GM21515 (cell line): ENCODE results near the gene TMEM94.
"Not testable (repeated sequence)": the region's sequence is repeated elsewhere in the genome, so short reads cannot be mapped to it uniquely, and the experiment has no call there.

Experiments used
- ATAC-seq: cut with Tn5 transposase; IDR thresholded peaks from one replicate; pipeline ENCODE4 v1.9.1; 2021; ENCODE audit not compliant: unreplicated experiment

The TMEM94 gene

GRCh38 chr17:75476271-75476671 lies 19.8 kb downstream of the TMEM94 start:
- no peak for ATAC-seq

- ATAC-seq = no peak
Observed at GRCh38 chr17:75476752-75477489, 20.5 kb downstream of the TMEM94 start.

GRCh38 chr17:75477490-75477862 lies 21.0 kb downstream of the TMEM94 start:
- ATAC-seq = not testable (repeated sequence)

GRCh38 chr17:75478508-75478907 lies 22.1 kb downstream of the TMEM94 start:
- no peak for ATAC-seq

GRCh38 chr17:75480281-75480680 lies 23.8 kb downstream of the TMEM94 start:
- no peak for ATAC-seq

- ATAC-seq = no peak
Observed at GRCh38 chr17:75481194-75482068, 25.0 kb downstream of the TMEM94 start.

- no peak for ATAC-seq
Observed at GRCh38 chr17:75482098-75482942, 25.9 kb downstream of the TMEM94 start.

- ATAC-seq = no peak
Observed at GRCh38 chr17:75485688-75486087, 29.3 kb downstream of the TMEM94 start.

- no peak for ATAC-seq
Observed at GRCh38 chr17:75486151-75486550, 29.7 kb downstream of the TMEM94 start.

- no peak for ATAC-seq
Observed at GRCh38 chr17:75486951-75487350, 30.5 kb downstream of the TMEM94 start.

- ATAC-seq = no peak
Observed at GRCh38 chr17:75487351-75488070, 31.1 kb downstream of the TMEM94 start.

- ATAC-seq = no peak
Observed at GRCh38 chr17:75488693-75489510, 32.5 kb downstream of the TMEM94 start.

- ATAC-seq = no peak
Observed at GRCh38 chr17:75489511-75489955, 33.1 kb downstream of the TMEM94 start.

GRCh38 chr17:75490173-75490743 lies 33.8 kb downstream of the TMEM94 start:
- ATAC-seq = no peak

GRCh38 chr17:75490953-75491649 lies 34.7 kb downstream of the TMEM94 start:
- ATAC-seq = no peak

- no peak for ATAC-seq
Observed at GRCh38 chr17:75491680-75492079, 35.2 kb downstream of the TMEM94 start.

GRCh38 chr17:75492555-75493168 lies 36.2 kb downstream of the TMEM94 start:
- ATAC-seq = no peak

GRCh38 chr17:75493476-75494129 lies 37.2 kb downstream of the TMEM94 start:
- ATAC-seq = no peak
